GM18870 (cell line): ENCODE measurements around the gene STAT5B.
A peak's percentile ranks its signal among the peaks of the same experiment; 100 is the strongest.
"Not testable (repeated sequence)": the region's sequence is repeated elsewhere in the genome, so short reads cannot be mapped to it uniquely, and the experiment has no call there.

Experiments used
- ATAC-seq: cut with Tn5 transposase; IDR thresholded peaks from one replicate; pipeline ENCODE4 v1.9.1; 2021; ENCODE audit warnings: moderate library complexity; ENCODE audit not compliant: unreplicated experiment

The STAT5B gene

DNA sequence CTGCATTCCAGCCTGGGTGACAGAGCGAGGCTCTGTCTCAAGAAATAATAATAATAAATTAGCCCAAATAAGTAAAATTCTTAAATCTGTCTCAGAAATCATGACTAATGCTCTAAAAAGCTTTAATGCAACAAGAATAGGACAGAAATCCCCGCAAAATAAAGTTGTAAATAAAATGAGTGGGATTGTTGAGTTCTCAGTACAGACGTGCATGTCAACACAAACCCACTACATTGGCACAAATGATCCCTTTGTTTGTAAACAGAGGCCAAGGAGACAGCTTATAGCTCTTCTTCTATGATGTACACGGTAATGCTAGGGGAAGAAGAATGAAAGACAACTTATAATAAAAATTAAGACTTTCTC, 6.0 kb downstream of the STAT5B start:
- ATAC-seq: no peak

DNA sequence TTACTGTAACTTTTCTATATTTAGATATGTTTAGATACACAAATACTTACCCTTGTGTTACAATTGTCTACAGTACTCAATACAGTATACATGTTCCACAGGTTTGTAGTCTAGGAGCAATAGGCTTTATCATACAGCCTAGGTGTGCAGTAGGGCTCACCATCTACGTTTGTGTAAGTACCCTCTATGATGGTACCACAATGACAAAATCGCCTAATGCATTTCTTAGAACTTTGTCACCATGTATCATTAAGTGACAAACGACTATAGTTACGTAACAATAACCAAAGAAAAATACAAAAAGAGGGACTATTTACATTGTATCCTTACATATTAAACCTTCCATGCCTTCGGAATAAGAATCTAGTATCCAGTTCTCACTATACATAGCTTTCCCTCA, 8.0 kb downstream of the STAT5B start:
- ATAC-seq: no peak

- ATAC-seq: no peak
Measured at GRCh38 chr17:42266918-42267766, 9.0 kb downstream of the STAT5B start.

GRCh38 chr17:42266462-42266861, 9.7 kb downstream of the STAT5B start:
- no peak for ATAC-seq

- not testable (repeated sequence) for ATAC-seq
Measured at GRCh38 chr17:42264366-42264765, 11.8 kb downstream of the STAT5B start.

GRCh38 chr17:42260318-42260717, 15.9 kb downstream of the STAT5B start:
- ATAC-seq: no peak

- no peak for ATAC-seq
Measured at GRCh38 chr17:42255445-42255844, 20.7 kb downstream of the STAT5B start.

- no peak for ATAC-seq
Measured at GRCh38 chr17:42253578-42253977, 22.6 kb downstream of the STAT5B start.

- no peak for ATAC-seq
Measured at GRCh38 chr17:42252597-42253550, 23.3 kb downstream of the STAT5B start.

- no peak for ATAC-seq
Measured at GRCh38 chr17:42251115-42251514, 25.1 kb downstream of the STAT5B start.

DNA sequence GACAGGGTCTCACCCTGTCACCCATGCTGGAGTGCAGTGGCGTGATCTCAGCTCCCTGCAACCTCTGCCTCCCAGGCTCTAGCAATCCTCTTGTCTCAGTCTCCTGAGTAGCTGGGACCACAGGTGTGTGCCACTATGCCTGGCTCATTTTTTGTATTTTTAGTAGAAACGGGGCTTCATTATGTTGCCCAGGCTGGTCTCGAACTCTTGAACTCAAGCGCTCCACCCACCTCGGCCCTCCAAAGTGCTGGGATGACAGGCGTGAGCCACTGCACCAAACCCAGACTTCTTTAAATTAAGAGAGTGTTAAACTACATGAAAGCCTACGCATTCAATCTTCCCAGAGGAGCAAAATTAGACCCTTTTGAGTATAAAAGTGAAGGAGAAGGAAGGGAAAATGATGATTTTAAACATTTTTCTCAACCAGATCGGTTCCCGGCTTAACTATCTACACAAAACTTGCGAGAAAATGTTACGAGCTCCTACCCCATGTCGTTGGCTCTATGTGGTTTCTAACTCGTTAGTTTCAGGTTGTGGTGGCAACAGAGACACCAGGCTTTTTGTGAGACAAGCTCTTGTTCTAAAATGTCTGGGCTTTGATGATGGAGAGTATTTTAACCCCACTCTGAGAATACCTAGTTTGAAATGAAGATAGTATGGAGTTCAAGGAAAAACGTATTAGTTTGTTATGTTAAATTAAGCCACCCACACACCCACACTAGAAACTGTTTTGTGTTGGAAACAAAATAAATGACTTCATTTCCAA, 26.3 kb downstream of the STAT5B start:
- no peak for ATAC-seq

DNA sequence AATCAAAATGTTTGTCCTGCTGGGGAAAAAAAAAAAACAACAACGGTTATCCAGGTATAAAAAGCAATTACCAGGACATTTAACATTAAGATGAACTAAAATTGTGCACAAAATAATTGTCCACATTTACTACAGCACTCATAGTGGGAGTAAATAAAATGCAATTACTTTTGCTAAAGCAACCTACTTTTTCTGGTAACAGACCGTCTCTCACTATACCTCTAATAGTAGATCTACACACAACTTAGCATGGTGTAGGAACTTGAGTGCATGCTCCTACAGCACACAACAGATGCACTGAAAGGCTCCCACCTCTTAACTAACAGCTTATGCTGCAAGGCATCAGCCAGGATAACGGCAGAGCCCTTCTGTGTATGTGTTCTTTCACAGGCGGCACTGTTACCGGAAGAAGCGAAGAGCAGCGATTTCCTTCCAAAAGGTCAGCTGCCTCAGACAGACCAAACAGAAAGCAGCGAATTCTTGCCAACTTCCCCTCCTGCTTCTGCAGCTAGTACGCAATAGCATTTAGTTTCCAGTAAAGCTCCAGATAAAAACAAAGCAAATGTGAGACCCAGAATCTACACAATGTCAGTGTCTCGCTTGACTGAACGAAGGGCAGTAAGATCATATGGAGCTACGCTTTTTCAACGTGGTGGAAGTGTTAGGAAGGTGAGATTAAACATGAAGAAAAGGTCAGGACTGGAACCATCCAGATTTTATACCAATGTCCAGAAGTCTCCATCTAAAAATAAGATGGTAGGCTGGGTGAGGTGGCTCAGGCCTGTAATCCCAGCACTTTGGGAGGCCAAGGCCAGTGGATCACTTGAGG, 27.6 kb downstream of the STAT5B start:
- ATAC-seq: peak; percentile 55

- ATAC-seq: no peak
Measured at GRCh38 chr17:42247734-42248133, 28.5 kb downstream of the STAT5B start.

DNA sequence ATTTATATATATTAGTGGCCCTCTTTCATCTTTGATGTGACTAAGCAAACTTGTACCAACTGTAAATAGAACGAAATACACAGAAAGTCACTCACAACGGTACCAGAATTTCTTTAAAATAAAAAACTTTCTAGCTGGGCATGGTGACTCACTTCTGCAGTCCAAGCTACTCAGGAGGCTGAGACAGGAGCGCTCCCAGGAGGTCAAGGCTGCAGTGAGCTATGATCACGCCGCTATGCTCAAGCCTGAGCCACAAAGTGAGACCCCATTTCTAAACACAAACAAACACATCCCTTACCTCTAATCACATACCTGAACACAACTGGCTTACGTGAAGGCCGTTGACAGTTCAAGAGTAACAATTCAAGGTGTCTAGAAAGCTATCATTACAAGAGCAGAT, 29.7 kb downstream of the STAT5B start:
- no peak for ATAC-seq

DNA sequence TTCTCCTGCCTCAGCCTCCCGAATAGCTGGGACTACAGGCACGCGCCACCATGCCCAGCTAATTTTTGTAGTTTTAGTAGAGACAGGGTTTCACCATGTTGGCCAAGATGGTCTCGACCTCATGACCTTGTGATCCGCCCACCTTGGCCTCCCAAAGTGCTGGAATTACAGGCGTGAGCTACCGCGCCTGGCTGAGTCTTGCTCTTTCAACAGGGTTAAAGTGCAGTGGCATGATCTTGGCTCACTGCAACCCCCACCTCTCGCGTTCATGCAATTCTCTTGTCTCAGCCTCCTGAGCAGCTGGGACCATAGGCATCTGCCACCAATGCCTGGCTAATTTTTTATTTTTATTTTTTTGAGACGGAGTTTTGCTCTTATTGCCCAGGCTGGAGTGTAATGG, 31.0 kb downstream of the STAT5B start:
- not testable (repeated sequence) for ATAC-seq

DNA sequence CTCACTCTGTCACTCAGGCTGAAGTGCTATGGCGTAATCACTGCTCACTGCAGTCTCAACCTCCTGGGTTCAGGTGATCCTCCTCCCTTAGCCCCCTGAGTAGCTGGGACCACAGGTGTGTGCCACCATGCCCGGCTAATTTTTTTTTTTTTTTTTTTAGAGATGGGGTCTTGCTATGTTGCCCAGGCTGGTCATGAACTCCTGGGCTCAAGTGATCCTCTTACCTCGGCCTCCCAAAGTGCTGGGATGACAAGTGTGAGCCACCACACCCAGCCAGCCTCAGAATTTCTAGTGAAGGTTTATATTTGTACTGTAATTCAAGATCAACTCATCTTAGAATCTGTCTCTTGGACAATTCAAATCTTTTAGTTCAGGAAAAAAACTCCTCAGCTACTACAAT, 32.1 kb downstream of the STAT5B start:
- ATAC-seq: not testable (repeated sequence)

DNA sequence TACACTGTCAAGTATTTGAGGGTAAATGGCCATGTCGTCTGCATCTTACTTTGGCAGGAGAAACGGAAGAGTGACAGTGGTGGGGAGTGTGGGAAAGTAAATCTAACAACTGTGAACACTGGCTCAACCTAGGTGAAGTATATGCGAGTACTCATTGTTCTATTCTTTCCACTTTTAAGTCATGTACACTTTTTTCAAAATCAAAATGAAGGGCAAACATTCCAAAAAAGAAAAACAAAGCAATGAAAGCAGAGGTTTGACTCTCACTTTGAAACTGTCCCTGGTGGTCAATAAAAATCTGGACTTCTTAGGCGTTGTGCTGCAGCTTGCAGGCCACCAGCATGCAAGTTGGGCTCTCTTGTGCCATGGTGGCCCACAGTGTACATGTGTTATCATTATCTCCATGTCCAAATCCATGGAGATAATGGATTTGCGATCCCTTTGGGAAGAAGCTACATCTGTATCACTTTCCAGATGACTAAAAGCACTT, 32.7 kb downstream of the STAT5B start:
- no peak for ATAC-seq

- ATAC-seq: no peak
Measured at GRCh38 chr17:42241871-42242270, 34.3 kb downstream of the STAT5B start.

DNA sequence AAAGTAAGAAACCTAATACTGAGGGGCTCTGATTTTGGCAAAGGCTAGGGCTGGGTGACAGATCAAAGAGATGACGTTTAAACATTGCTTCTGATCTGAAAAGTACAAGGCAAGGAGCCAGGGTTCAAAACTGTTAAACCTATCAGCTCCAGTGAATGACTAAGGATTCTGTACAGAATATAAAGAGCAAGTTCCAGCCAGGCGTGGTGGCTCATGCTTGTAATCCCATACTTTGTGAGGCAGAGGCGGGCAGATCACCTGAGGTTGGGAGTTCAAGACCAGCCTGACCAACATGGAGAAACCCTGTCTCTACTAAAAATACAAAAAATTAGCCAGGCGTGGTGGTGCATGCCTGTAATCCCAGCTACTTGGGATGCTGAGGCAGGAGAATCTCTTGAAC, 35.3 kb downstream of the STAT5B start:
- not testable (repeated sequence) for ATAC-seq

DNA sequence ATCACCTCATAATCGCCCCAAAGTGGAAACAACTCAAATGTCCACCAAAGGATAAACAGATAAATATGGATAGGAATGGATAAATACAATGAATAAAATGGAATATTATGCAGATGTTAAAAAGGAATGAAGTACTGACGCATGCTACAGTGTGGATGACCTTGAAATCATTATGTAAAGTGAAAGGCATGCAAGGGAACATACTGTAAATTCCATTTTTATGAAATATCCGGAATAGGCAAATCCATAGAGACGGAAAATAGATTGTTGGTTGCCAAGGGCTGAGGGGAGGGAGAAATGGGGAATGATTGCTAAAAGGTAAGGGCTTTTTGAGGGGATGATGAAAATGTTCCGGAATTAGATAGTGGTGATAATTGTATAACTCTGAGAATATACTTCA, 36.0 kb downstream of the STAT5B start:
- ATAC-seq: no peak
